Measurements from ENCODE around the gene MYH13. TPM values are rescaled to one million over a fixed set of nuclear protein-coding genes. Genes with fewer than 3 reads are reported as not detected.

MYH13 gene
- total RNA-seq, 1 donor, result not detected

DNA sequence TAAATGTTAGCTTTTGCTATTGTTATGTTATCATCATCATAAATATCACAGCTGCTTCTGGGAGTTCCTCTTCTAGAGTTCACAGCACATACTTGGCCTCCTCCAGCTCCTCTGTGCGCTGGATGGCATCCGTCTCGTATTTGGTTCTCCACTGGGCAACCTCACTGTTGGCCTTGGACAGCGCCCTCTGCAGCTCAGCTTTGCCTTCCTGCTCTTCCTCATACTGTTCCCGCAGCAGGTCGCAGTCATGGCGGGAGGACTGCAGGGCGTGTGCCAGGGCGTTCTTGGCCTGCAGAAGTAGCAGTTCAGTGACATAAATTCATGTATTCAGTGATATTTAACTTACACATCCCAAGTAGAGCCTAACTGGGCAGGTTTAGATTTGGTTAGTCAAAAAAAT lies 25.5 kb upstream of the MYH13 start:
- H3K4me3 ChIP-seq (ENCODE audit: low read depth, low read length), result no peak overlapping the region
- TF ChIP-seq, protein P1, sequence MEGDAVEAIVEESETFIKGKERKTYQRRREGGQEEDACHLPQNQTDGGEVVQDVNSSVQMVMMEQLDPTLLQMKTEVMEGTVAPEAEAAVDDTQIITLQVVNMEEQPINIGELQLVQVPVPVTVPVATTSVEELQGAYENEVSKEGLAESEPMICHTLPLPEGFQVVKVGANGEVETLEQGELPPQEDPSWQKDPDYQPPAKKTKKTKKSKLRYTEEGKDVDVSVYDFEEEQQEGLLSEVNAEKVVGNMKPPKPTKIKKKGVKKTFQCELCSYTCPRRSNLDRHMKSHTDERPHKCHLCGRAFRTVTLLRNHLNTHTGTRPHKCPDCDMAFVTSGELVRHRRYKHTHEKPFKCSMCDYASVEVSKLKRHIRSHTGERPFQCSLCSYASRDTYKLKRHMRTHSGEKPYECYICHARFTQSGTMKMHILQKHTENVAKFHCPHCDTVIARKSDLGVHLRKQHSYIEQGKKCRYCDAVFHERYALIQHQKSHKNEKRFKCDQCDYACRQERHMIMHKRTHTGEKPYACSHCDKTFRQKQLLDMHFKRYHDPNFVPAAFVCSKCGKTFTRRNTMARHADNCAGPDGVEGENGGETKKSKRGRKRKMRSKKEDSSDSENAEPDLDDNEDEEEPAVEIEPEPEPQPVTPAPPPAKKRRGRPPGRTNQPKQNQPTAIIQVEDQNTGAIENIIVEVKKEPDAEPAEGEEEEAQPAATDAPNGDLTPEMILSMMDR (IDR thresholded peaks at IDR 0.05; ENCODE audit: insufficient read depth, low read depth, low read length), result no peak
- no peak for DNase-seq (ENCODE audit: low read depth)

DNA sequence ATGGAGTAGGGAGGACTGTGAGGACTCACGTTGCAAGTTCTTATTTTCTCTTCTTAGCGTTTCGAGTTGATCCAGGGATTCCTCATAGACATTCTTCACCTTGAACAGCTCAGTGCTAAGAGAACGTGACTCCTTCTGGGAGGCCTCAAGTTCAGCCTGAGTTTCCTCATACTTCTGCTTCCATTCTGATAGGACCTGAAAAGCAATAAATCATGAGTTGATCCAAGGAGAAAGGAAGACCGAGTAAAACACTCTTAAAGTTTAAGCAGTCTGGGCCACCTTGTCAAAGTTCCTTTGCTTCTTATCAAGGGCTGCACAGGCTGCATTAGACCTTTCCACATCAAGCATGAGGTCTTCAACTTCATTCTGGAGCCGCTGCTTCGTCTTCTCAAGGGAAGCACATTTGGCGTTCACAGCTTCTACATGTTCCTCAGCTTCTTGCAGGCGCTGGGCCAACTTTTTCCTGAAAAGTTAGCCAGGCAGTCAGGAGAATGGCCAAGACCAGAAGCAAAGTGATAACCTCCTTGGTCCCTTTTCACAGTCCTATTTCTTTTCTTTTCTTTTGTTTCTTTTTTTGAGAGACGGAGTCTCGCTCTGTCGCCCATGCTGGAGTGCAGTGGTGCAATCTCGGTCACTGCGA lies 23.8 kb upstream of the MYH13 start:
- TF ChIP-seq, protein P1 (IDR thresholded peaks at IDR 0.05; ENCODE audit: insufficient read depth, low read depth, low read length), result no peak
- no peak for DNase-seq (ENCODE audit: low read depth)

DNA sequence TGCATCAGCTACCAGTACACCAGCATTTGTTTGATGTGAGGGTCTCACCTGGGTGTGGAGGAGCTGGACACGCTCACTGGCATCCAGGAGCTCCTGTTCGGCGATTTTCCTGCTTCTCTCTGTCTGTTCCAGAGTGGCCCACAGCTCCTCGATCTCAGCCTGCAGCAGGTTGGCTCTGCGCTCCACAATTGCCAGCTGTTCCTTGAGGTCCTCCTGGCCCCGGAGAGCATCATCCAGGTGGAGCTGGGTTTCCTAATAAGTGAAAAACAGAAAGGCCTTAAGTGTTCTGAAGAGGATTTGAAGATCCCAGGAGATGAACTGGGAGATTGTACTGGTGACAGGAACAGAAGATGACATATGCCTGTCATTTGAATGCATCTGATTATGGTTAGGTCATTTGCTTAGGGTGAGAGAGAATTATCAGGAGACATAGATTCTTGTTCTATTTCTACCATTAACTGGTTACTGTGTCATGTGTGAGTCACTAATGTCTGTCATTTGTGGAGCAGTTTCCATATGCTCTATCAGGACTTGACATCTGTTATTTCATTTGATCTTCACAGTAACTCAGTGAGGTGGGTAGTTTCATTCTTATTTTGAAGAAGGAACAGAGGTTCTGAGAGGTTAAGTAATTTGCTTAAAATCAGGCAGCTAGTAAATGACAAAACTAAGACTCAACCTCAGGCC lies 21.5 kb upstream of the MYH13 start:
- TF ChIP-seq, protein P1 (IDR thresholded peaks at IDR 0.05; ENCODE audit: insufficient read depth, low read depth, low read length), result no peak
- no peak for DNase-seq (ENCODE audit: low read depth)
- H3K4me3 ChIP-seq (ENCODE audit: low read depth, low read length), result no peak overlapping the region

More for the DNA sequence above, 23.8 kb upstream of the MYH13 start:
- no peak overlapping the region for H3K4me3 ChIP-seq (ENCODE audit: low read depth, low read length)

DNA sequence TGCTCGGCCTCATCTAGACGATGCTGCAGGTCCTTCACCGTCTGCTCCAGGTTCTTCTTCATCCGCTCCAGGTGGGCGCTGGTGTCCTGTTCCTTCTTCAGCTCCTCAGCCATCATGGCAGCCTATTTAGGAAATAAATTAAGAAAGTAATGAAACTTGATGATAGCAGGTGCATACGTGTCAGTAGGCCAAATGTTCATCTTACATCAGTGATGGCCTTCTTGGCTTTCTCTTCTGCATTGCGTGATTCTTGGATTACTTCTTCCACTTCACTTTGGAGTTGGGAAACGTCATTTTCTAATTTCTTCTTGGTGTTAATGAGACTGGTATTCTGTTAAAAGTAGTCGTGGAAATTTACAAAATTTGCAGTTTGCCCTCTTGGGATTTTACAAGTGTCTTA lies 20.1 kb upstream of the MYH13 start:
- no peak overlapping the region for H3K4me3 ChIP-seq (ENCODE audit: low read depth, low read length)
- DNase-seq (ENCODE audit: low read depth), result no peak
- TF ChIP-seq, protein P1 (IDR thresholded peaks at IDR 0.05; ENCODE audit: insufficient read depth, low read depth, low read length), result no peak

DNA sequence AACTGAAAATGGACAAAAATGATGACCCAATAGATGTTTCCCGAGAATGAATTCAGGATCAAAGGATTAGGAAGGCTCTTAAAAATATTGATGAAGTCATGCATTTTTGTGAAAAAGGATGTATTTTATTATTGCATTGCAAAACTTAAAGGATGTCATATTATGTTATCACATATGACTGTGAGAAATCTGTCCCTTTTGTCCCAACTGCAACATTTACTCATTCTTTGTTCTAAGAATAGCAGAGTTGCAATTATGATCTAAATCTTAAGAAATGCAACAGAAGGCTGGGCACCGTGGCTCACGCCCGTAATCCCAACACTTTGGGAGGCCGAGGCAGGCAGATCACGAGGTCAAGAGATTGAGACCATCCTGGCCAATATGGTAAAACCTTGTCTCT lies 13.1 kb upstream of the MYH13 start:
- DNase-seq (ENCODE audit: low read depth), result no peak
- TF ChIP-seq, protein P1 (IDR thresholded peaks at IDR 0.05; ENCODE audit: insufficient read depth, low read depth, low read length), result no peak
- no peak overlapping the region for H3K4me3 ChIP-seq (ENCODE audit: low read depth, low read length)

DNA sequence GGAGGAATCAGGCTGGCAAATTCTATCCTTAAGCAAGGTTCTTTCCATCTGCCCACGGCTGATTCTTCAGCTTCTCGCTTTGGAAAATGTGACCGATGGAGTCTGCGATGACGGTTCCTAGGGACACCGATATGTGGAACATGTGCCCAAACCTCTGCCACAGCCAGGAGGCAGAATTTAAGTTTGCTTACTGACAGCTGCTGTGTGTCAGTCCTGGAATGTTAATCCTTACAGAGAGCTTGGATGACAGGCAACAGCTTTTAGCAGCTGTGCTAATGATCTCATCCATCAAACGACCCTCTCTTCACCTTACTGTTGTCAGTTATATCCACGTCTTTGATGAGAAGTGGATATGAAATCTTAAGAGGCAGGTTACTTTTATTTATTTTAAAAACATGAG lies 11.4 kb upstream of the MYH13 start:
- no peak overlapping the region for H3K4me3 ChIP-seq (ENCODE audit: low read depth, low read length)
- TF ChIP-seq, protein P1 (IDR thresholded peaks at IDR 0.05; ENCODE audit: insufficient read depth, low read depth, low read length), result no peak
- no peak for DNase-seq (ENCODE audit: low read depth)

Data from fibroblast of villous mesenchyme (primary cell).